HG02642 (cell line): ENCODE data around the gene AHRR.
"Not testable (repeated sequence)": the region's sequence is repeated elsewhere in the genome, so short reads cannot be mapped to it uniquely, and the experiment has no call there.

Experiments
- ATAC-seq: cut with Tn5 transposase; IDR thresholded peaks from one replicate; pipeline ENCODE4 v1.9.1; 2021; ENCODE audit warnings: mild to moderate bottlenecking; ENCODE audit not compliant: unreplicated experiment, poor library complexity

The AHRR gene

GRCh38 chr5:390623-391491, 69.3 kb downstream of the AHRR start:
- no peak for ATAC-seq

- ATAC-seq = peak; percentile 86
Observed at GRCh38 chr5:392431-392988, 71.0 kb downstream of the AHRR start.

- ATAC-seq = no peak
Observed at GRCh38 chr5:393846-394275, 72.3 kb downstream of the AHRR start.

- no peak for ATAC-seq
Observed at GRCh38 chr5:394671-395155, 73.2 kb downstream of the AHRR start.

- no peak for ATAC-seq
Observed at GRCh38 chr5:395156-395920, 73.8 kb downstream of the AHRR start.

- ATAC-seq = no peak
Observed at GRCh38 chr5:395921-396530, 74.5 kb downstream of the AHRR start.

- no peak for ATAC-seq
Observed at GRCh38 chr5:396531-396961, 75.0 kb downstream of the AHRR start.

GRCh38 chr5:398141-398474, 76.6 kb downstream of the AHRR start:
- not testable (repeated sequence) for ATAC-seq

GRCh38 chr5:398475-399295, 77.2 kb downstream of the AHRR start:
- no peak for ATAC-seq

- ATAC-seq = peak; percentile 82
Observed at GRCh38 chr5:399296-400281, 78.1 kb downstream of the AHRR start.

GRCh38 chr5:400282-401145, 79.0 kb downstream of the AHRR start:
- ATAC-seq = peak; percentile 14

- no peak for ATAC-seq
Observed at GRCh38 chr5:401146-402034, 79.9 kb downstream of the AHRR start.

GRCh38 chr5:402219-402614, 80.7 kb downstream of the AHRR start:
- ATAC-seq = not testable (repeated sequence)

- ATAC-seq = peak; percentile 46
Observed at GRCh38 chr5:402615-403359, 81.3 kb downstream of the AHRR start.

- no peak for ATAC-seq
Observed at GRCh38 chr5:403995-404394, 82.5 kb downstream of the AHRR start.

- no peak for ATAC-seq
Observed at GRCh38 chr5:404666-405241, 83.2 kb downstream of the AHRR start.
